A549 (cell line): ENCODE measurements around the gene LAMA2. TPM values are rescaled to one million over a fixed set of nuclear protein-coding genes. Genes with fewer than 3 reads are reported as not detected.

Source experiments
- ATAC-seq, 2 experiments: fragments of 200-7000 bp in 1 of 2; fragments of >200 bp in 1 of 2; cut with Nextera tagmentation in 1 of 2; cut with Tn5 transposase in 1 of 2; 3 replicates each; pipeline versions ENCODE4 v1.8.0 to v1.9.1; 2018 to 2020; ENCODE audit warnings: mild to moderate bottlenecking in 1 of 2, moderate library complexity in 1 of 2
- CTCF ChIA-PET: fragments of 300-600 bp; sonication (Branson Sonifier 250); formaldehyde crosslinking; extraction: SDS; loops from one replicate; lab custom pipeline; 2021; ENCODE audit warnings: antibody characterized with exemption, inconsistent platforms; lab: Yijun Ruan, JAX
- POLR2A ChIA-PET: fragments of 350-600 bp; formaldehyde crosslinking; extraction: SDS; loops from one replicate; lab custom pipeline; 2021; ENCODE audit warnings: antibody characterized with exemption, inconsistent platforms; lab: Yijun Ruan, JAX
- DNase-seq, 2 experiments: peaks; one replicate each; pipeline versions ENCODE4 v3.0.0 to v3.0.0-alpha.2; 2011 to 2016; ENCODE audit warnings: low read depth in 1 of 2, low spot score in 1 of 2
- FAIRE-seq: peaks from 2 replicates; lab custom pipeline; 2011; peaks lifted over from hg19 to GRCh38; lab: Jason Lieb, UNC
- H3K27ac ChIP-seq, 2 experiments: fragments of >200 bp; sonication (Bioruptor Twin); formaldehyde crosslinking; 3 replicates each; pipeline ENCODE4 v1.5.1; 2016 to 2017
- H3K4me1 ChIP-seq: fragments of >200 bp; sonication (Bioruptor Twin); formaldehyde crosslinking; 3 replicates; pipeline ENCODE4 v1.6.1; 2016
- H3K4me2 ChIP-seq: fragments of >200 bp; sonication (Bioruptor Twin); formaldehyde crosslinking; 3 replicates; pipeline ENCODE4 v1.6.1; 2016
- H3K4me3 ChIP-seq: fragments of >200 bp; sonication (Bioruptor Twin); formaldehyde crosslinking; 3 replicates; pipeline ENCODE4 v1.5.1; 2016
- H3K9me3 ChIP-seq: fragments of >200 bp; sonication (Bioruptor Twin); formaldehyde crosslinking; 3 replicates; pipeline ENCODE4 v1.6.1; 2016
- BHLHE40 ChIP-seq: IDR thresholded peaks from 2 replicates; pipeline ENCODE4 v1.6.1; 2012; ENCODE audit warnings: low read depth, low read length, inconsistent platforms
- CEBPB ChIP-seq, 2 experiments: fragments of >200 bp in 1 of 2; sonication (Bioruptor Twin) in 1 of 2; formaldehyde crosslinking in 1 of 2; IDR thresholded peaks; 2 replicates each; pipeline ENCODE4 v1.6.1; 2012 to 2016
- EHF ChIP-seq: fragments of 250-450 bp; sonication (Bioruptor Pico); IDR thresholded peaks from 2 replicates; pipeline ENCODE4 v1.5.0; 2020; ENCODE audit warnings: mild to moderate bottlenecking
- EHMT2 ChIP-seq: fragments of 200-600 bp; sonication (generic); IDR thresholded peaks from 2 replicates; pipeline ENCODE4 v1.6.1; 2016; ENCODE audit warnings: antibody characterized with exemption, low read depth, mild to moderate bottlenecking, moderate library complexity
- EP300 ChIP-seq, 2 experiments: fragments of >200 bp; sonication (Bioruptor Twin); formaldehyde crosslinking; IDR thresholded peaks; 2 replicates in 1 of 2; 3 replicates in 1 of 2; pipeline ENCODE4 v1.6.1; 2016 to 2017
- FOSB ChIP-seq: fragments of 250-450 bp; sonication (Bioruptor Pico); IDR thresholded peaks from 2 replicates; pipeline ENCODE4 v1.5.0; 2020; ENCODE audit warnings: mild to moderate bottlenecking, moderate library complexity
- FOSL2 ChIP-seq, 2 experiments: fragments of 450-650 bp in 1 of 2; fragments of >200 bp in 1 of 2; sonication (Bioruptor Twin) in 1 of 2; formaldehyde crosslinking; IDR thresholded peaks; 2 replicates each; pipeline versions ENCODE4 v1.5.0 to v1.6.1; 2016 to 2020; ENCODE audit warnings: mild to moderate bottlenecking in 1 of 2, moderate library complexity in 1 of 2
- FOXS1 ChIP-seq: fragments of 250-450 bp; sonication (Bioruptor Pico); IDR thresholded peaks from 2 replicates; pipeline ENCODE4 v1.5.0; 2020; ENCODE audit warnings: mild to moderate bottlenecking, moderate library complexity
- HOXB13 ChIP-seq: fragments of 250-450 bp; sonication (Bioruptor Pico); IDR thresholded peaks from 2 replicates; pipeline ENCODE4 v1.5.0; 2020; ENCODE audit warnings: low read depth, mild to moderate bottlenecking, moderate library complexity
- HOXB5 ChIP-seq: fragments of 250-450 bp; sonication (Bioruptor Pico); IDR thresholded peaks from 2 replicates; pipeline ENCODE4 v1.5.0; 2020; ENCODE audit warnings: mild to moderate bottlenecking, moderate library complexity
- JUN ChIP-seq, 2 experiments: fragments of >200 bp; sonication (Bioruptor Twin); formaldehyde crosslinking; IDR thresholded peaks; 2 replicates in 1 of 2; 3 replicates in 1 of 2; pipeline ENCODE4 v1.6.1; 2016 to 2017
- RAD21 ChIP-seq, 2 experiments: fragments of >200 bp in 1 of 2; sonication (Bioruptor Twin) in 1 of 2; formaldehyde crosslinking in 1 of 2; IDR thresholded peaks in 1 of 2; conservative IDR thresholded peaks in 1 of 2; 2 replicates in 1 of 2; 3 replicates in 1 of 2; pipeline ENCODE4 v1.6.1; 2012 to 2018; ENCODE audit warnings: inconsistent platforms in 1 of 2
- RCOR1 ChIP-seq: fragments of 150-350 bp; IDR thresholded peaks from 2 replicates; pipeline ENCODE4 v1.6.1; 2014; ENCODE audit warnings: antibody characterized with exemption, low read length, low read depth
- RNF2 ChIP-seq: fragments of 200-600 bp; sonication (generic); IDR thresholded peaks from 2 replicates; pipeline ENCODE4 v1.6.1; 2016; ENCODE audit warnings: low read depth, mild to moderate bottlenecking, antibody characterized with exemption, moderate library complexity, borderline replicate concordance
- SMC3 ChIP-seq: fragments of >200 bp; sonication (Bioruptor Twin); formaldehyde crosslinking; IDR thresholded peaks from 3 replicates; pipeline ENCODE4 v1.6.1; 2018; ENCODE audit warnings: inconsistent platforms
- TFCP2L1 ChIP-seq: fragments of 250-450 bp; sonication (Bioruptor Pico); IDR thresholded peaks from 2 replicates; pipeline ENCODE4 v1.5.0; 2021; ENCODE audit warnings: mild to moderate bottlenecking
- TP53 ChIP-seq: fragments of 250-450 bp; sonication (Bioruptor Pico); IDR thresholded peaks from 2 replicates; pipeline ENCODE4 v1.5.0; 2021; ENCODE audit warnings: mild to moderate bottlenecking, moderate library complexity
- ZFP36 ChIP-seq: fragments of 450-650 bp; IDR thresholded peaks from 2 replicates; pipeline ENCODE4 v1.6.1; 2014; ENCODE audit warnings: borderline replicate concordance; ENCODE audit not compliant: partially characterized antibody
- ZSCAN20 ChIP-seq: fragments of 250-450 bp; sonication (Bioruptor Pico); IDR thresholded peaks from 2 replicates; pipeline ENCODE4 v1.8.0; 2022; ENCODE audit warnings: mild to moderate bottlenecking, moderate library complexity
- WGBS: methylation state at CpG from one replicate; pipeline ENCODE4 v1.1.6; 2017; ENCODE audit errors: missing lambda C conversion rate; 5-methylcytosine and 5-hydroxymethylcytosine counted together
- polyA plus RNA-seq, 4 experiments: library from polyadenylated mRNA; depleted of rRNA in 3 of 4; stranded (reverse); fragments of >200 nt; fragmentation: RNase III in 1 of 4; extraction: RNeasy Plus Mini Kit Qiagen cat#74134 plus additional on column Dnase treatment in 1 of 4; gene quantifications; 2 replicates in 3 of 4; 3 replicates in 1 of 4; pipeline ENCODE4 v1.2.3, GENCODE V29; 2011 to 2017
- TF ChIP-seq, protein P1 (sequence below): IDR thresholded peaks from 2 replicates; pipeline ENCODE4 v1.6.1; 2012; ENCODE audit warnings: low read depth, borderline replicate concordance
- TF ChIP-seq, protein P2 (sequence below): fragments of 450-650 bp; IDR thresholded peaks from 2 replicates; pipeline ENCODE4 v1.6.1; 2014; ENCODE audit warnings: antibody characterized with exemption
- TF ChIP-seq, protein P3 (sequence below): fragments of 250-450 bp; sonication (Bioruptor Pico); IDR thresholded peaks from 2 replicates; pipeline ENCODE4 v1.5.0; 2021; ENCODE audit warnings: mild to moderate bottlenecking, moderate library complexity, borderline replicate concordance

LAMA2 gene
- polyA plus RNA-seq, 2 of the 4 experiments (the other 2 are of a cell fraction), result 0.21 to 1.3 TPM

DNA sequence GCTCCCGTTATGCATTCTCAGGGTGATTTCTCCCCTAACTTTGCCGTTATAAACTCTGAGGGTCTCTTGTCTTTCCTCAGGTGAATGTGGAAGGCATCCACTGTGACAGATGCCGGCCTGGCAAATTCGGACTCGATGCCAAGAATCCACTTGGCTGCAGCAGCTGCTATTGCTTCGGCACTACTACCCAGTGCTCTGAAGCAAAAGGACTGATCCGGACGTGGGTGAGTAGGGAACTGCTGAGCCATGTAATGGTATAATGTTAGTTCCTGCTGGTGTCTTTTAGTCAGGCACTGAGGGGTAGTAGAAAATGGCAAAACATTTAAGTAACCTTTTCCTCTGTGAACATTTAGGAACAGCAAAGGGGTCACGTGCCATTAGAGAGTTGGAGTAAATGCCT, 431.6 kb downstream of the LAMA2 start:
- ChIA-PET POLR2A (no interaction called here), CTCF (no interaction called here)
- Histone ChIP-seq H3K4me1 (no peaks in the 10 kb centered on the region), H3K27ac (no peak overlapping the region), H3K4me3 (no peak overlapping the region), H3K9me3 (no peaks in the 10 kb centered on the region), H3K4me2 (no peak overlapping the region)
- no peak for DNase-seq
- ATAC-seq, result no peak
- no peak for FAIRE-seq
- 79% methylated on average over 9 of the region's 9 CpGs for WGBS
- TF ChIP-seq RCOR1 (no peak), ZSCAN20 (CRISPR knock-in tag) (no peak), FOXS1 (CRISPR knock-in tag) (no peak)
- TF ChIP-seq, protein P1, sequence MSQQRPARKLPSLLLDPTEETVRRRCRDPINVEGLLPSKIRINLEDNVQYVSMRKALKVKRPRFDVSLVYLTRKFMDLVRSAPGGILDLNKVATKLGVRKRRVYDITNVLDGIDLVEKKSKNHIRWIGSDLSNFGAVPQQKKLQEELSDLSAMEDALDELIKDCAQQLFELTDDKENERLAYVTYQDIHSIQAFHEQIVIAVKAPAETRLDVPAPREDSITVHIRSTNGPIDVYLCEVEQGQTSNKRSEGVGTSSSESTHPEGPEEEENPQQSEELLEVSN, result no peak

DNA sequence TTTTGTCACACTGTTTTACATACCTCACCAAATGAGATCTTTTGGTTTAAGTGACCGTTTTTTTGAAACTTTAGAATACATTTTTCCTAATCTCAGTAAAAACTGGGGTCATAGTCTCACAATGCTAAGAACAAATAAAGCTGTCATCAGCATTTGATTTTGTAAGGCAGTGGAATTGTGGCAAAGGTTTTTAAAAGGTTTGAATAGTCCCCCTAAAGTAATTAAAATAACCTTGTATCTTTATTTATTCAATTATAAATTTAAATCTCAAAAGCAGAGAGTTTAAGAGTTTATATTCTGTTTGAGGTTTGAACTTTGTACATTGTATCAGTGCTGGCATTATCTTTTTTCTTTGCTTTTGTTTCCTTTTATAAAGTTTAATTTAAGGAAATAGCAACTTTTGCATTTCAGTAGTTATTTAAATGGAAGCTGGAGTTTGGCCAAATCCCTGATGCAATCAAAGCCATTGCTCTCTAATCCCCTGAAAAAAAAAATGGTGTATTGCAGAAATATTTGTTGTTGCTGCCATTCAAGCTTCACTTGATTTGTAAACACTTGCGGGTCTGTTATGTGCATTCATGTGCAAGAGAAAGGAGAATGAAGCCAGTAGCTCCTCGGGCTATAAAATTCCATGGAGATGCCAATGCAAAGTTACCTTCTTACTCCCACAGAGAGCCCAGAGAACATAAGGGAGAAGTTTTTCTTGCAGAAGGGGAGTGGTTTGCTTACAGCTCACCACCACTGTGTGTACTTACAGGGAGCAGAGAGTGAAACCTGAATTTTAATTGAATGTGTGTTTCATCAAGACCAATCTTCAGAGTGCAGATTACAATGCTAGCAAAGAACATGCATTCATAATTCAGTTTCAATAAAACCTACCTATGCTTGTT, 435.2 kb downstream of the LAMA2 start:
- ChIA-PET CTCF (no interaction called here), POLR2A (no interaction called here)
- H3K27ac ChIP-seq, result no peak overlapping the region
- 2% methylated on average over 3 of the region's 3 CpGs for WGBS
- ATAC-seq, result no peak
- H3K4me1 ChIP-seq, result no peaks in the 10 kb centered on the region
- H3K9me3 ChIP-seq, result no peaks in the 10 kb centered on the region
- DNase-seq, result peak in 1 of 2 experiments; percentile 7
- no peak for TF ChIP-seq TFCP2L1 (CRISPR knock-in tag)
- H3K4me2 ChIP-seq, result peak overlapping the region; percentile 10; the same call in 2 of the 3 replicates
- no peak for FAIRE-seq
- no peak overlapping the region for H3K4me3 ChIP-seq

DNA sequence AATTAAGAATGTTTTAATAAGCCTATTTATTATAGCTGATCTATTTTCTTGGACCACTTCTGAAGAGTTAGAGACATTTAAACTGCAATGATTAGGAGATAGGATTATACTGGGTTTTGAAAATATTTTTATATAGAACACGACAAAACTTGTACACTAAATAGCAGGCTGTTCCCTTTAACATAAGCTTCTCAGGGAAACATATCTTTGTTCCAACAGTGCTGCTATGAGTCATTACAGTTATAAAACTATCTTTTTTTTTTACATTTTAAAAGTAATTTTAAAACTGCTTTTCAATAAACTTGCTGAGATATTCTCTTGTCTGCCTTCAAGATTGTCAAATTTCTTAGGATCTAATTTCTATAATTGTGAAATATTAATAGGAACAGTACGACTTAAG, 438.0 kb downstream of the LAMA2 start:
- H3K4me2 ChIP-seq, result no peak overlapping the region
- DNase-seq (no peak), FAIRE-seq (no peak), ATAC-seq (no peak)
- no peak overlapping the region for H3K4me3 ChIP-seq
- no peaks in the 10 kb centered on the region for H3K4me1 ChIP-seq
- H3K27ac ChIP-seq, result no peak overlapping the region
- CTCF ChIA-PET, result no interaction called here
- no peaks in the 10 kb centered on the region for H3K9me3 ChIP-seq
- TF ChIP-seq FOSB (CRISPR knock-in tag) (no peak), CEBPB (IDR thresholded peaks at IDR 0.05) (no peak), HOXB13 (no peak), JUN (IDR thresholded peaks at IDR 0.05) (no peak), SMC3 (no peak), EHMT2 (no peak), TP53 (CRISPR knock-in tag) (no peak), ZSCAN20 (CRISPR knock-in tag) (no peak), BHLHE40 (no peak), RCOR1 (no peak), EP300 (IDR thresholded peaks at IDR 0.05) (no peak), FOSL2 (IDR thresholded peaks at IDR 0.05) (no peak), FOSL2 (CRISPR knock-in tag; IDR thresholded peaks at IDR 0.05) (no peak), EHF (CRISPR knock-in tag) (no peak), HOXB5 (CRISPR knock-in tag) (no peak), ZFP36 (no peak), RAD21 (conservative IDR thresholded peaks at IDR 0.05 in 1 of 2, IDR thresholded peaks at IDR 0.05 in 1 of 2) (no peak), RNF2 (no peak)
- TF ChIP-seq, protein P1, result no peak
- TF ChIP-seq, protein P2, sequence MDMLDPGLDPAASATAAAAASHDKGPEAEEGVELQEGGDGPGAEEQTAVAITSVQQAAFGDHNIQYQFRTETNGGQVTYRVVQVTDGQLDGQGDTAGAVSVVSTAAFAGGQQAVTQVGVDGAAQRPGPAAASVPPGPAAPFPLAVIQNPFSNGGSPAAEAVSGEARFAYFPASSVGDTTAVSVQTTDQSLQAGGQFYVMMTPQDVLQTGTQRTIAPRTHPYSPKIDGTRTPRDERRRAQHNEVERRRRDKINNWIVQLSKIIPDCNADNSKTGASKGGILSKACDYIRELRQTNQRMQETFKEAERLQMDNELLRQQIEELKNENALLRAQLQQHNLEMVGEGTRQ, result no peak
- TF ChIP-seq, protein P3, sequence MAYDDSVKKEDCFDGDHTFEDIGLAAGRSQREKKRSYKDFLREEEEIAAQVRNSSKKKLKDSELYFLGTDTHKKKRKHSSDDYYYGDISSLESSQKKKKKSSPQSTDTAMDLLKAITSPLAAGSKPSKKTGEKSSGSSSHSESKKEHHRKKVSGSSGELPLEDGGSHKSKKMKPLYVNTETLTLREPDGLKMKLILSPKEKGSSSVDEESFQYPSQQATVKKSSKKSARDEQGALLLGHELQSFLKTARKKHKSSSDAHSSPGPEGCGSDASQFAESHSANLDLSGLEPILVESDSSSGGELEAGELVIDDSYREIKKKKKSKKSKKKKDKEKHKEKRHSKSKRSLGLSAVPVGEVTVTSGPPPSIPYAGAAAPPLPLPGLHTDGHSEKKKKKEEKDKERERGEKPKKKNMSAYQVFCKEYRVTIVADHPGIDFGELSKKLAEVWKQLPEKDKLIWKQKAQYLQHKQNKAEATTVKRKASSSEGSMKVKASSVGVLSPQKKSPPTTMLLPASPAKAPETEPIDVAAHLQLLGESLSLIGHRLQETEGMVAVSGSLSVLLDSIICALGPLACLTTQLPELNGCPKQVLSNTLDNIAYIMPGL (CRISPR knock-in tag), result no peak
- POLR2A ChIA-PET, result no interaction called here
- 63% methylated on average over 2 of the region's 2 CpGs for WGBS
